Caco-2 (cell line): ENCODE results near the gene FUT8. TPM values are rescaled to one million over a fixed set of nuclear protein-coding genes. Genes with fewer than 3 reads are reported as not detected.

Experiments used
- BruUV-seq: library from RNA; stranded (reverse); fragments of 400-500 nt; replicated peaks from 2 replicates; lab custom pipeline; 2021; lab: Mats Ljungman, UMichigan
- CTCF ChIA-PET: fragments of 300-600 bp; sonication (Branson Sonifier 250); formaldehyde crosslinking; loops from one replicate; lab custom pipeline; 2022; ENCODE audit warnings: antibody characterized with exemption; lab: Charles Lee
- POLR2A ChIA-PET: fragments of 300-600 bp; sonication (Branson Sonifier 250); formaldehyde crosslinking; loops from one replicate; lab custom pipeline; 2022; ENCODE audit warnings: antibody characterized with exemption; lab: Charles Lee
- DNase-seq, 2 experiments: peaks; one replicate each; pipeline versions ENCODE4 v3.0.0 to v3.0.0-alpha.2; 2020 to 2022
- H3K27me3 ChIP-seq: replicated peaks from 2 replicates; pipeline ENCODE4 v1.6.0; 2011; ENCODE audit warnings: low read length; ENCODE audit not compliant: control insufficient read depth, insufficient read depth
- H3K36me3 ChIP-seq: 2 replicates; pipeline ENCODE4 v1.5.1; 2011; ENCODE audit warnings: low read length; ENCODE audit not compliant: control insufficient read depth, insufficient read depth
- H3K4me1 ChIP-seq: fragments of 250-450 bp; sonication (Bioruptor Pico); 2 replicates; pipeline ENCODE4 v1.5.1; 2020; ENCODE audit warnings: mild to moderate bottlenecking
- H3K4me3 ChIP-seq: 2 replicates; pipeline ENCODE4 v1.5.1; 2011; ENCODE audit warnings: low read depth, mild to moderate bottlenecking, control low read depth, low read length
- H3K9me3 ChIP-seq: fragments of 250-450 bp; sonication (Bioruptor Pico); 2 replicates; pipeline ENCODE4 v1.5.1; 2020; ENCODE audit warnings: mild to moderate bottlenecking, moderate library complexity
- H3K27ac Mint-ChIP-seq: one replicate; pipeline ENCODE4 v1.8.0; 2022; ENCODE audit warnings: mixed read lengths; ENCODE audit not compliant: unreplicated experiment
- H3K27me3 Mint-ChIP-seq: one replicate; pipeline ENCODE4 v1.8.0; 2022; ENCODE audit warnings: mixed read lengths; ENCODE audit not compliant: insufficient read depth, unreplicated experiment
- H3K36me3 Mint-ChIP-seq: one replicate; pipeline ENCODE4 v1.8.0; 2022; ENCODE audit warnings: mild to moderate bottlenecking, mixed read lengths; ENCODE audit not compliant: insufficient read depth, unreplicated experiment
- H3K4me1 Mint-ChIP-seq: one replicate; pipeline ENCODE4 v1.8.0; 2022; ENCODE audit warnings: low read depth, mixed read lengths; ENCODE audit not compliant: unreplicated experiment
- H3K4me3 Mint-ChIP-seq: one replicate; pipeline ENCODE4 v1.8.0; 2022; ENCODE audit warnings: mild to moderate bottlenecking, moderate library complexity, mixed read lengths; ENCODE audit not compliant: unreplicated experiment
- H3K9me3 Mint-ChIP-seq: one replicate; pipeline ENCODE4 v1.8.0; 2022; ENCODE audit warnings: mixed read lengths; ENCODE audit not compliant: unreplicated experiment
- intact Hi-C: fragments of 100-400 bp; cut with micrococcal nuclease; formaldehyde crosslinking; loops from one replicate; pipeline ENCODE4 v1.10.0; 2022; ENCODE audit not compliant: unreplicated experiment
- total RNA-seq: library from RNA; stranded (reverse); gene quantifications from 2 replicates; pipeline ENCODE4 v1.2.3, GENCODE V29; 2022
- TF ChIP-seq, protein P1 (sequence below), 2 experiments: fragments of 200-600 bp in 1 of 2; IDR thresholded peaks; 1 replicate in 1 of 2; 2 replicates in 1 of 2; pipeline versions ENCODE4 v1.5.1 to v1.8.0; 2011 to 2022; ENCODE audit warnings: antibody characterized with exemption in 1 of 2, control low read depth in 1 of 2, inconsistent platforms in 1 of 2, low read depth in 1 of 2, low read length in 1 of 2, mild to moderate bottlenecking in 1 of 2, moderate library complexity in 1 of 2; ENCODE audit not compliant: insufficient read depth in 1 of 2, severe bottlenecking in 1 of 2, unreplicated experiment in 1 of 2

FUT8 gene
- total RNA-seq, 1 experiment from 2014 or later = 67.1 TPM

- BruUV-seq = no TSS peak
- Mint-ChIP-seq H3K36me3 (peaks cover 11% of the 10 kb centered on the region), H3K27me3 (no peaks in the 10 kb centered on the region), H3K27ac (peak overlapping the region; percentile 55), H3K9me3 (no peaks in the 10 kb centered on the region), H3K4me1 (peaks cover 12% of the 10 kb centered on the region), H3K4me3 (no peak overlapping the region)
- Histone ChIP-seq H3K36me3 (no peaks in the 10 kb centered on the region), H3K9me3 (no peaks in the 10 kb centered on the region), H3K4me1 (no peaks in the 10 kb centered on the region), H3K4me3 (no peak overlapping the region), H3K27me3 (no peaks in the 10 kb centered on the region)
- TF ChIP-seq, protein P1, sequence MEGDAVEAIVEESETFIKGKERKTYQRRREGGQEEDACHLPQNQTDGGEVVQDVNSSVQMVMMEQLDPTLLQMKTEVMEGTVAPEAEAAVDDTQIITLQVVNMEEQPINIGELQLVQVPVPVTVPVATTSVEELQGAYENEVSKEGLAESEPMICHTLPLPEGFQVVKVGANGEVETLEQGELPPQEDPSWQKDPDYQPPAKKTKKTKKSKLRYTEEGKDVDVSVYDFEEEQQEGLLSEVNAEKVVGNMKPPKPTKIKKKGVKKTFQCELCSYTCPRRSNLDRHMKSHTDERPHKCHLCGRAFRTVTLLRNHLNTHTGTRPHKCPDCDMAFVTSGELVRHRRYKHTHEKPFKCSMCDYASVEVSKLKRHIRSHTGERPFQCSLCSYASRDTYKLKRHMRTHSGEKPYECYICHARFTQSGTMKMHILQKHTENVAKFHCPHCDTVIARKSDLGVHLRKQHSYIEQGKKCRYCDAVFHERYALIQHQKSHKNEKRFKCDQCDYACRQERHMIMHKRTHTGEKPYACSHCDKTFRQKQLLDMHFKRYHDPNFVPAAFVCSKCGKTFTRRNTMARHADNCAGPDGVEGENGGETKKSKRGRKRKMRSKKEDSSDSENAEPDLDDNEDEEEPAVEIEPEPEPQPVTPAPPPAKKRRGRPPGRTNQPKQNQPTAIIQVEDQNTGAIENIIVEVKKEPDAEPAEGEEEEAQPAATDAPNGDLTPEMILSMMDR (IDR thresholded peaks at IDR 0.05; ENCODE audit: insufficient read depth in 1 of 2, low read depth in 1 of 2, low read length in 1 of 2, severe bottlenecking in 1 of 2, unreplicated experiment in 1 of 2) = no peak
- intact Hi-C loops = no loop called here
- DNase-seq = no peak
- ChIA-PET POLR2A (no interaction called here), CTCF (interaction anchor here (0.7 kb wide), 1 partner anchor 136 kb away, joined by 6 read pairs; no protein-coding TSS in a partner anchor)
Measured at GRCh38 chr14:65422088-65422834, 9.7 kb downstream of the FUT8 start.

DNA sequence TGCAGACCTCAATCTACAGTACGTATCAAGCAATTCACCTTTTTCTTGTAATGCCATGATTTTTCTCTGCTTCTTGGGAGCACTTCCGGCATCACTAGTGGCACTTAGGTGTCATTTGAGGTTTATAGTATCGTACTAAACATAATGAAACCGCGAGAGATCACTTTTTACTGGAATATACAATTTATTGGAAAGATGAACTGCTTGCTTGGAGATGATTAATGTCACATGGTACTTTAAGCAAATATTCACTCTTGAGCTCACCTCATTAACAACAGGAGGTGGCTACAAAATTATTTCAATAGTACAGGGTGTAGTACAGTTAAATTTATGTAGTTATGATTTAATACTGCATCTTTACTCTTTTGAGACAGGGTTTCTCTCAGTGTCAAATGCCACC is 11.5 kb downstream of the FUT8 start:
- H3K4me1 ChIP-seq = no peaks in the 10 kb centered on the region
- H3K36me3 ChIP-seq = no peaks in the 10 kb centered on the region
- TF ChIP-seq, protein P1 (IDR thresholded peaks at IDR 0.05; ENCODE audit: insufficient read depth in 1 of 2, low read depth in 1 of 2, low read length in 1 of 2, severe bottlenecking in 1 of 2, unreplicated experiment in 1 of 2) = no peak
- no peaks in the 10 kb centered on the region for H3K27me3 Mint-ChIP-seq
- peaks cover 12% of the 10 kb centered on the region for H3K4me1 Mint-ChIP-seq
- no peak overlapping the region for H3K4me3 Mint-ChIP-seq
- H3K9me3 ChIP-seq = no peaks in the 10 kb centered on the region
- H3K9me3 Mint-ChIP-seq = no peaks in the 10 kb centered on the region
- no peak overlapping the region for H3K4me3 ChIP-seq
- no TSS peak for BruUV-seq
- no peaks in the 10 kb centered on the region for H3K27me3 ChIP-seq
- intact Hi-C loops = no loop called here
- ChIA-PET CTCF (no interaction called here), POLR2A (no interaction called here)
- H3K27ac Mint-ChIP-seq = peak overlapping the region; percentile 23
- no peak for DNase-seq
- peaks cover 16% of the 10 kb centered on the region for H3K36me3 Mint-ChIP-seq

GRCh38 chr14:65424531-65424930 is 12.0 kb downstream of the FUT8 start:
- Histone ChIP-seq H3K4me1 (no peaks in the 10 kb centered on the region), H3K27me3 (no peaks in the 10 kb centered on the region), H3K9me3 (no peaks in the 10 kb centered on the region), H3K36me3 (no peaks in the 10 kb centered on the region), H3K4me3 (no peak overlapping the region)
- intact Hi-C loops = no loop called here
- H3K4me1 Mint-ChIP-seq = peaks cover 12% of the 10 kb centered on the region
- POLR2A ChIA-PET = no interaction called here
- TF ChIP-seq, protein P1 (IDR thresholded peaks at IDR 0.05; ENCODE audit: insufficient read depth in 1 of 2, low read depth in 1 of 2, low read length in 1 of 2, severe bottlenecking in 1 of 2, unreplicated experiment in 1 of 2) = no peak
- BruUV-seq = no TSS peak
- no peaks in the 10 kb centered on the region for H3K27me3 Mint-ChIP-seq
- H3K36me3 Mint-ChIP-seq = peaks cover 16% of the 10 kb centered on the region
- CTCF ChIA-PET = no interaction called here
- H3K9me3 Mint-ChIP-seq = no peaks in the 10 kb centered on the region
- no peak for DNase-seq
- H3K27ac Mint-ChIP-seq = no peak overlapping the region
- H3K4me3 Mint-ChIP-seq = no peak overlapping the region
